Pancreas (tissue), 10 donors: ENCODE measurements around the gene SDC1. TPM values are rescaled to one million over a fixed set of nuclear protein-coding genes. Genes with fewer than 3 reads are reported as not detected.

Source experiments
- ATAC-seq, 4 donors: fragments of 200-7000 bp; cut with Tn5 transposase; one replicate each; pipeline versions ENCODE4 v1.8.0 to v1.9.1; 2020; ENCODE audit warnings: mild to moderate bottlenecking in 4 of 4, moderate library complexity in 4 of 4
- DNase-seq, 6 donors: peaks; one replicate each; pipeline ENCODE4 v3.0.0-alpha.2; 2020
- FAIRE-seq: peaks from 2 replicates; lab custom pipeline; 2012; peaks lifted over from hg19 to GRCh38; lab: Jason Lieb, UNC
- H3K27ac ChIP-seq, 4 donors: fragments of 200-600 bp; sonication (generic); 1 replicate in 3 of 4; 2 replicates in 1 of 4; pipeline versions ENCODE4 v1.5.0 to v1.8.0; 2020
- H3K27me3 ChIP-seq, 4 donors: fragments of 200-600 bp; one replicate each; pipeline ENCODE4 v1.8.0; 2021
- H3K36me3 ChIP-seq, 3 donors: fragments of 200-600 bp; sonication (generic) in 1 of 3; one replicate each; pipeline versions ENCODE4 v1.5.0 to v1.8.0; 2020 to 2021
- H3K4me1 ChIP-seq, 3 donors: fragments of 200-600 bp; one replicate each; pipeline ENCODE4 v1.8.0; 2021
- H3K4me3 ChIP-seq, 4 donors: fragments of 200-600 bp; sonication (generic) in 2 of 4; one replicate each; pipeline versions ENCODE4 v1.5.0 to v1.8.0; 2020 to 2021
- H3K9me3 ChIP-seq, 4 donors: fragments of 200-600 bp; one replicate each; pipeline ENCODE4 v1.8.0; 2021
- WGBS, 2 donors: extraction: QIAGEN DNeasy Blood & Tissue Kit; methylation state at CpG; one replicate each; pipeline ENCODE4 v1.1.7; 2013; 5-methylcytosine and 5-hydroxymethylcytosine counted together
- intact Hi-C, 3 donors: fragments of 100-400 bp; cut with DNase I; formaldehyde crosslinking; loops; one replicate each; pipeline versions ENCODE4 v1.11.1 to v1.14.2; 2022
- polyA plus RNA-seq, 2 donors: library from polyadenylated mRNA; stranded (reverse); fragments of 200-250 nt; gene quantifications; one replicate each; pipeline ENCODE4 v1.2.3, GENCODE V29; 2013
- total RNA-seq, 6 donors: library from RNA; stranded (reverse); fragmentation: NEBNext Ultra II Directional in 4 of 6; extraction: Animal tissue kit (Norgen Biotek cat#: 25700) in 4 of 6; gene quantifications; one replicate each; pipeline versions ENCODE4 v1.2.1 to v1.2.4, GENCODE V29; 2021 to 2023
- TF ChIP-seq, protein P1 (sequence below), 4 donors: fragments of 200-600 bp; sonication (generic) in 3 of 4; IDR thresholded peaks; one replicate each; pipeline versions ENCODE4 v1.5.0 to v1.8.0; 2021; ENCODE audit warnings: antibody characterized with exemption in 4 of 4
- donor health status: healthy with polysubstance abuse.
- donor health status: DM: no; HTN: no; CAD: no; lungs with moderate emphysema.
- donor health status: DM: no; HTN: no; CAD: no.
- donor health status: control.
- donor health status: control.
- donor health status: Bipolar disorder and iron deficiency.
- donor health status: DM: yes; HTN: yes; CAD: no.
- donor health status: DM: no; HTN: no; CAD: no.
- donor health status: DM: no; HTN: no; CAD: no.
- donor health status: DM: yes; HTN: yes; CAD: no.

The SDC1 gene
- total and polyA plus RNA-seq, 8 donors = 4.8 to 27.2 (median 19.9) TPM

DNA sequence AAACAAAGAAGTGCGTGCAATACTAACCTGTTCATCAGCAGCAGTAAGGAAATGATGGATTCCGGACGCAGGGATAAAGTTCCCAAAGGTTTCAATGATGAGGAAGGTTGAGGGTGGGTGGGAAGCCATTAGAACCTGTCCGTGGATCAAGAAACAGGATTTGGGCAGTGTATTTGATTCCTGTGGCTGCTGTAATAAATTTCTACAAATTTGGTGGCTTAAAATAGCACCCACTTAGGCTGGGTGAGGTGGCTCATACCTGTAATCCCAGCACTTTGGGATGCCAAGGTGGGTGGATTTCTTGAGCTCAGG is 5.1 kb upstream of the SDC1 start:
- intact Hi-C loops = no loop called here
- DNase-seq = no peak

DNA sequence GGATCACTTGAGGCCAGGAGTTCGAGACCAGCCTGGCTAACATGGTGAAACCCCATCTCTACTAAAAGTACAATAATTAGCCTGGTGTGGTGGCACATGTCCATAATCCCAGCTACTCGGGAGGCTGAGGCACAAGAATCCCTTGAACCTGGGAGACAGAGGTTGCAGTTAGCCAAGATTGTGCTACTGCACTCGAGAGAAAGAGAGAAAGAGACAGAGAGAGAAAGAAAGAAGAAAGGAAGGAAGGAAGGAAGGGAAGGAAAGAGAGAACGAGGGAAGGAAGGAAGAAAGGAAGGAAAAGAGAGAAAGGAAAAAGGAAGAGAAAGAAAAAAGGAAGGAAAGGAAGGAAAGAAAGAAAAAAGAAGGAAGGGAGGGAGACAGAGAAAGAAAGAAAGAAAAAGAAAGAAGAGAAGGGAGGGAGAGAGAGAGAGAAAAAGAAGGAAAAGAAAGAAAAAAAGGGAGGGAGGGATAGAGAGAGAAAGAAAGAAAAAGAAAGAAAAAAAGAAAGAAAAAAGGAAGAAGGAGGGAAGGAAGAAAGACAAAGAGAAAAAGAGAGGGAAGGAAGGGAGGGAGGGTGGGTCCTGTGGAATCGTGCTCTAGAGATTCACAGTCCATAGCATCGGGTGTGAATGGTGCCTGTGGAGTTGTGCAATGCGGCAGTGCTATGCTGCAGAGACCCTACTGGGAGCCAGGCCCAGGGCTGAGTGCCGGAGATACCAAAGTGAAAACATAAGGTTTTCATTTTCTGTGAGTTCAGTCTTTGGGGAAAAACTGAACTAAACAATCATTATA is 4.6 kb upstream of the SDC1 start:
- Histone ChIP-seq H3K27me3 (no peaks in the 10 kb centered on the region), H3K4me1 (peaks cover 0 to 6% (median 5%) of the 10 kb centered on the region in 3 donors), H3K4me3 (no peak overlapping the region), H3K9me3 (no peaks in the 10 kb centered on the region), H3K36me3 (no peaks in the 10 kb centered on the region), H3K27ac (no peak overlapping the region)
- TF ChIP-seq, protein P1, sequence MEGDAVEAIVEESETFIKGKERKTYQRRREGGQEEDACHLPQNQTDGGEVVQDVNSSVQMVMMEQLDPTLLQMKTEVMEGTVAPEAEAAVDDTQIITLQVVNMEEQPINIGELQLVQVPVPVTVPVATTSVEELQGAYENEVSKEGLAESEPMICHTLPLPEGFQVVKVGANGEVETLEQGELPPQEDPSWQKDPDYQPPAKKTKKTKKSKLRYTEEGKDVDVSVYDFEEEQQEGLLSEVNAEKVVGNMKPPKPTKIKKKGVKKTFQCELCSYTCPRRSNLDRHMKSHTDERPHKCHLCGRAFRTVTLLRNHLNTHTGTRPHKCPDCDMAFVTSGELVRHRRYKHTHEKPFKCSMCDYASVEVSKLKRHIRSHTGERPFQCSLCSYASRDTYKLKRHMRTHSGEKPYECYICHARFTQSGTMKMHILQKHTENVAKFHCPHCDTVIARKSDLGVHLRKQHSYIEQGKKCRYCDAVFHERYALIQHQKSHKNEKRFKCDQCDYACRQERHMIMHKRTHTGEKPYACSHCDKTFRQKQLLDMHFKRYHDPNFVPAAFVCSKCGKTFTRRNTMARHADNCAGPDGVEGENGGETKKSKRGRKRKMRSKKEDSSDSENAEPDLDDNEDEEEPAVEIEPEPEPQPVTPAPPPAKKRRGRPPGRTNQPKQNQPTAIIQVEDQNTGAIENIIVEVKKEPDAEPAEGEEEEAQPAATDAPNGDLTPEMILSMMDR (IDR thresholded peaks at IDR 0.05) = no peak
- 71 to 76% methylated on average over 8 of the region's 8 CpGs for WGBS, 2 donors
- DNase-seq (no peak), ATAC-seq (no peak), FAIRE-seq (no peak)
- intact Hi-C loops = no loop called here

More for the DNA sequence above, 5.1 kb upstream of the SDC1 start:
- Histone ChIP-seq H3K4me3 (no peak overlapping the region), H3K27ac (no peak overlapping the region), H3K9me3 (no peaks in the 10 kb centered on the region), H3K4me1 (peaks cover 0 to 6% (median 5%) of the 10 kb centered on the region in 3 donors), H3K36me3 (no peaks in the 10 kb centered on the region), H3K27me3 (no peaks in the 10 kb centered on the region)
- 89% methylated on average over 4 of the region's 4 CpGs for WGBS, 2 donors
- ATAC-seq = no peak
- TF ChIP-seq, protein P1 (IDR thresholded peaks at IDR 0.05) = no peak
- FAIRE-seq = no peak

DNA sequence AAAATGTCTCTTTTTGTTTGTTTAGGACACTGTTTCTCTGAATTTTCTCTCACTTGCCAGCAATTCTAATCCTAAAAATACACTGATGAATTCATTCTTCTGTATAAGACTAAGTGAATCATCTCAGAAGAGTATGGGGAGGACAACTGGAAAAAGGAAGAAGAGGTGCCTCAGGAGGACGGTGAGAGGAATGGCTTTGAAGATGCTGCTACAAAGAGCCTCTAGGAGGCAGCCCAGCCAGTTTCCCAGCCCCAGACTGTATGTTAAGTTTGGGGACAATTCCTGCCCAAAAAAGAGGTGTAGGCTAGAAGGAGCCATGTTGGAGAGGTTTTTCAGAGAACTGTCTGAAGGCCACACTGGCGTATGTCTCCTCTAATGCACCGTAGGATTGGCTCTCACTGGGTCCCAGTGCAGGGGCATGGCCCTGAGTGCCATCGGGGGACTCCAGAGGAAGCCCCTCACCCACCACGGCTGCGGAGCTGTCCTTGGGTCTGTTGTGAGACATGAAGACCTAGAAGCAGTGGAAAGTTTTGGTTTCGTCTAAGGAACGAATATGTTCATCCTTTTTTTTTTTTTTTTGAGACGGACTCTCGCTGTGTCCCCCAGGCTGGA is 3.1 kb upstream of the SDC1 start:
- 76 to 86% methylated on average over 10 of the region's 10 CpGs for WGBS, 2 donors
- intact Hi-C loops = no loop called here
- Histone ChIP-seq H3K27me3 (no peaks in the 10 kb centered on the region), H3K4me1 (peaks cover 0 to 6% (median 5%) of the 10 kb centered on the region in 3 donors), H3K9me3 (no peaks in the 10 kb centered on the region), H3K4me3 (no peak overlapping the region), H3K36me3 (no peaks in the 10 kb centered on the region), H3K27ac (no peak overlapping the region)
- FAIRE-seq (no peak), DNase-seq (no peak), ATAC-seq (no peak)
- TF ChIP-seq, protein P1 (IDR thresholded peaks at IDR 0.05) = no peak

DNA sequence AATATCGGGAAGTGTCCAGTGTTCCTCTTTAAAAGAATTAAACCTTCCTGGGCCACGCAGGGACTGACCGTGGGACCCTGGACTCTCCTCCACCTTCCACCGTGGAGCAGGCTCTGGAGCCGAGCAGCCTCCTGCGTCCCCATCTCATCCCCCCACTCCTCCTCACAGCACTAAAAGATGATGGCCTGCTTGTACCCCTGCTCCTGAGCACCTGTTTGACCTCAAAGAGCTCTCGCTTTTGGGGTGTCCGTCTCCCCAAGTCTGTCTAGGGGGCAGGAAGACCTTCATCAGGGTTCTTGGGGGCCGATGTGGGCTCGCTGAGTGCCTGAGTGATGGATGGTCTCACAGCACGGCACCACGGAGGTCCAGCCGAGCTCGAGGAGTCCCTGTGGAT is 1.2 kb upstream of the SDC1 start:
- FAIRE-seq (no peak), DNase-seq (no peak), ATAC-seq (no peak)
- Histone ChIP-seq H3K4me1 (peaks cover 0 to 6% (median 5%) of the 10 kb centered on the region in 3 donors), H3K4me3 (no peak overlapping the region), H3K27me3 (no peaks in the 10 kb centered on the region), H3K27ac (peak overlapping the region in 1 of 4 donors; percentile 77), H3K9me3 (no peaks in the 10 kb centered on the region), H3K36me3 (no peaks in the 10 kb centered on the region)
- 88 to 89% methylated on average over 14 of the region's 14 CpGs for WGBS, 2 donors
- intact Hi-C loops = no loop called here
- TF ChIP-seq, protein P1 (IDR thresholded peaks at IDR 0.05) = no peak
